Heart right ventricle (tissue), 16 donors: ENCODE results near the gene CLSTN2. TPM values are rescaled to one million over a fixed set of nuclear protein-coding genes. Genes with fewer than 3 reads are reported as not detected.
A peak's percentile ranks its signal among the peaks of the same experiment; 100 is the strongest.

Source experiments
- ATAC-seq, 8 donors: fragments of 200-7000 bp; cut with Tn5 transposase; one replicate each; pipeline ENCODE4 v1.9.1; 2020; ENCODE audit warnings: mild to moderate bottlenecking in 8 of 8, moderate library complexity in 8 of 8, moderate number of reproducible peaks in 1 of 8
- DNase-seq, 2 donors: peaks; one replicate each; pipeline ENCODE4 v3.0.0-alpha.2; 2020
- H3K27ac ChIP-seq, 10 donors: fragments of 200-600 bp; sonication (generic) in 2 of 10; one replicate each; pipeline versions ENCODE4 v1.5.0 to v1.8.0; 2020 to 2022; ENCODE audit warnings: mild to moderate bottlenecking in 3 of 10
- H3K27me3 ChIP-seq, 7 donors: fragments of 200-600 bp; one replicate each; pipeline ENCODE4 v1.8.0; 2021 to 2022; ENCODE audit warnings: mild to moderate bottlenecking in 2 of 7
- H3K36me3 ChIP-seq, 9 donors: fragments of 200-600 bp; sonication (generic) in 1 of 9; one replicate each; pipeline versions ENCODE4 v1.5.0 to v1.8.0; 2020 to 2022; ENCODE audit warnings: mild to moderate bottlenecking in 2 of 9
- H3K4me1 ChIP-seq, 9 donors: fragments of 200-600 bp; sonication (generic) in 1 of 9; one replicate each; pipeline versions ENCODE4 v1.5.0 to v1.8.0; 2020 to 2022; ENCODE audit warnings: mild to moderate bottlenecking in 4 of 9
- H3K4me3 ChIP-seq, 10 donors: fragments of 200-600 bp; sonication (generic) in 2 of 10; one replicate each; pipeline versions ENCODE4 v1.5.0 to v1.8.0; 2020 to 2022; ENCODE audit warnings: mild to moderate bottlenecking in 7 of 10, moderate library complexity in 2 of 10
- H3K9me3 ChIP-seq, 11 donors: fragments of 200-600 bp in 10 of 11; sonication (generic) in 2 of 11; one replicate each; pipeline versions ENCODE4 v1.5.0 to v1.8.0; 2013 to 2022; ENCODE audit warnings: mild to moderate bottlenecking in 2 of 11, control low read depth in 1 of 11, moderate library complexity in 1 of 11
- WGBS, 2 donors: extraction: QIAGEN DNeasy Blood & Tissue Kit; methylation state at CpG; one replicate each; pipeline ENCODE4 v1.1.7; 2013; ENCODE audit warnings: inconsistent platforms in 1 of 2; 5-methylcytosine and 5-hydroxymethylcytosine counted together
- intact Hi-C, 10 donors: fragments of 100-400 bp; cut with DNase I; formaldehyde crosslinking; loops; one replicate each; pipeline versions ENCODE4 v1.11.1 to v1.14.2; 2022
- polyA plus RNA-seq, 2 donors: library from polyadenylated mRNA; stranded (reverse); fragments of 200-250 nt; gene quantifications; one replicate each; pipeline ENCODE4 v1.2.3, GENCODE V29; 2013
- total RNA-seq, 10 donors: library from RNA; stranded (reverse); fragmentation: NEBNext Ultra II Directional in 3 of 10; extraction: Animal tissue kit (Norgen Biotek cat#: 25700) in 3 of 10; gene quantifications; one replicate each; pipeline versions ENCODE4 v1.2.1 to v1.2.4, GENCODE V29; 2021 to 2023
- TF ChIP-seq, protein P1 (sequence below), 9 donors: fragments of 200-600 bp; sonication (generic) in 2 of 9; IDR thresholded peaks; one replicate each; pipeline versions ENCODE4 v1.5.0 to v1.8.0; 2021 to 2022; ENCODE audit warnings: antibody characterized with exemption in 9 of 9, mild to moderate bottlenecking in 5 of 9, moderate library complexity in 1 of 9
- donor health status: Arrhythmogenic right ventricular cardiomyopathy.
- donor health status: ischemic (EF 13 %, LVEDD 7.1; RV severe dilation, severe dysfunction).
- donor health status: healthy with polysubstance abuse.
- donor health status: DM: no; HTN: yes; CAD: no.
- donor health status: DM: no; HTN: no; CAD: no.
- donor health status: ischemic (EF 25% LVEDD 6.9; RV normal size, moderate dysfunction).
- donor health status: ischemic (EF 25% LVEDD 5.7; RV mildly dilated, moderate dysfunction).
- donor health status: healthy.
- donor health status: DM: yes; HTN: yes; CAD: no.
- donor health status: Ischemic cardiomyopathy.
- donor health status: ischemic (EF 35%, LVEDD 5.7; RV mildly dilated, moderate dysfunction).
- donor health status: nonischemic (EF 11% LVEDD 7.7; RV severe dilation, severe dysfunction).
- donor health status: DM: yes; HTN: yes; CAD: no.
- donor health status: PGD.
- donor health status: ischemic (EF 29% LVEDD 5.4; RV normal size, mild dysfunction).
- donor health status: nonischemic (EF 23%, LVEDD 6.1; RV moderate dilation, normal function).

Gene CLSTN2
- total and polyA plus RNA-seq, 12 donors = 0.57 to 10.7 (median 4.4) TPM

GRCh38 chr3:140530131-140530530 is 595.1 kb downstream of the CLSTN2 start:
- Histone ChIP-seq H3K9me3 (peaks cover 0 to 12% (median 0%) of the 10 kb centered on the region in 11 donors), H3K27ac (no peak overlapping the region), H3K4me1 (peaks cover 0 to 12% (median 3%) of the 10 kb centered on the region in 9 donors), H3K27me3 (no peaks in the 10 kb centered on the region), H3K36me3 (no peaks in the 10 kb centered on the region), H3K4me3 (no peak overlapping the region)
- WGBS, 2 donors = 73 to 74% methylated on average over 2 of the region's 2 CpGs
- TF ChIP-seq, protein P1, sequence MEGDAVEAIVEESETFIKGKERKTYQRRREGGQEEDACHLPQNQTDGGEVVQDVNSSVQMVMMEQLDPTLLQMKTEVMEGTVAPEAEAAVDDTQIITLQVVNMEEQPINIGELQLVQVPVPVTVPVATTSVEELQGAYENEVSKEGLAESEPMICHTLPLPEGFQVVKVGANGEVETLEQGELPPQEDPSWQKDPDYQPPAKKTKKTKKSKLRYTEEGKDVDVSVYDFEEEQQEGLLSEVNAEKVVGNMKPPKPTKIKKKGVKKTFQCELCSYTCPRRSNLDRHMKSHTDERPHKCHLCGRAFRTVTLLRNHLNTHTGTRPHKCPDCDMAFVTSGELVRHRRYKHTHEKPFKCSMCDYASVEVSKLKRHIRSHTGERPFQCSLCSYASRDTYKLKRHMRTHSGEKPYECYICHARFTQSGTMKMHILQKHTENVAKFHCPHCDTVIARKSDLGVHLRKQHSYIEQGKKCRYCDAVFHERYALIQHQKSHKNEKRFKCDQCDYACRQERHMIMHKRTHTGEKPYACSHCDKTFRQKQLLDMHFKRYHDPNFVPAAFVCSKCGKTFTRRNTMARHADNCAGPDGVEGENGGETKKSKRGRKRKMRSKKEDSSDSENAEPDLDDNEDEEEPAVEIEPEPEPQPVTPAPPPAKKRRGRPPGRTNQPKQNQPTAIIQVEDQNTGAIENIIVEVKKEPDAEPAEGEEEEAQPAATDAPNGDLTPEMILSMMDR (IDR thresholded peaks at IDR 0.05) = no peak
- ATAC-seq (no peak), DNase-seq (no peak)
- intact Hi-C loops = no loop called here

- intact Hi-C loops = no loop called here
- Histone ChIP-seq H3K27ac (no peak overlapping the region), H3K9me3 (peaks cover 0 to 12% (median 0%) of the 10 kb centered on the region in 11 donors), H3K4me1 (peaks cover 0 to 12% (median 3%) of the 10 kb centered on the region in 9 donors), H3K4me3 (no peak overlapping the region), H3K27me3 (no peaks in the 10 kb centered on the region), H3K36me3 (no peaks in the 10 kb centered on the region)
- DNase-seq = no peak
- TF ChIP-seq, protein P1 (IDR thresholded peaks at IDR 0.05) = no peak
- no peak for ATAC-seq
- 85 to 87% methylated on average over 3 of the region's 3 CpGs for WGBS, 2 donors
Observed at GRCh38 chr3:140530603-140531002, 595.6 kb downstream of the CLSTN2 start.

- no peak for ATAC-seq
- intact Hi-C loops = no loop called here
Observed at GRCh38 chr3:140532793-140533330, 597.9 kb downstream of the CLSTN2 start.

GRCh38 chr3:140536926-140537726 is 602.1 kb downstream of the CLSTN2 start:
- Histone ChIP-seq H3K9me3 (peaks cover 0 to 12% (median 0%) of the 10 kb centered on the region in 11 donors), H3K4me3 (no peak overlapping the region), H3K27me3 (no peaks in the 10 kb centered on the region), H3K4me1 (peaks cover 0 to 8% (median 0%) of the 10 kb centered on the region in 9 donors), H3K36me3 (no peaks in the 10 kb centered on the region), H3K27ac (no peak overlapping the region)
- ATAC-seq (peak in 1 of 8 donors; percentile 38), DNase-seq (no peak)
- intact Hi-C loops = no loop called here
- TF ChIP-seq, protein P1 (IDR thresholded peaks at IDR 0.05) = no peak
- 57 to 69% methylated on average over 4 of the region's 4 CpGs for WGBS, 2 donors

More at GRCh38 chr3:140532793-140533330, 597.9 kb downstream of the CLSTN2 start:
- no peak for DNase-seq
- Histone ChIP-seq H3K9me3 (peaks cover 0 to 12% (median 0%) of the 10 kb centered on the region in 11 donors), H3K27ac (no peak overlapping the region), H3K27me3 (no peaks in the 10 kb centered on the region), H3K4me3 (no peak overlapping the region), H3K4me1 (peaks cover 0 to 19% (median 6%) of the 10 kb centered on the region in 9 donors), H3K36me3 (no peaks in the 10 kb centered on the region)
- WGBS, 2 donors = 47 to 67% methylated on average over 2 of the region's 2 CpGs
- TF ChIP-seq, protein P1 (IDR thresholded peaks at IDR 0.05) = no peak
